Activated CD4-positive, alpha-beta T cell treated with anti-CD3 and anti-CD28 coated beads, Interleukin-10, Interleukin-2, amounts not matched to agents 100 ng/mL and 50 ng/mL, durations not matched to agents 16 hours and 8 hours (primary cell): ENCODE measurements around the gene NUP153.
"Not testable (repeated sequence)": the region's sequence is repeated elsewhere in the genome, so short reads cannot be mapped to it uniquely, and the experiment has no call there.

ENCODE experiments used
- DNase-seq: peaks from one replicate; pipeline ENCODE4 v3.0.0-alpha.2; 2020

The NUP153 gene

GRCh38 chr6:17599877-17600526, 106.7 kb downstream of the NUP153 start, which contains the start of gene FAM8A1:
Gene FAM8A1 (plus strand): TSS chr6:17600302. CDS start chr6:17600410, 108 bp downstream.
- peak; percentile 97 for DNase-seq

DNA sequence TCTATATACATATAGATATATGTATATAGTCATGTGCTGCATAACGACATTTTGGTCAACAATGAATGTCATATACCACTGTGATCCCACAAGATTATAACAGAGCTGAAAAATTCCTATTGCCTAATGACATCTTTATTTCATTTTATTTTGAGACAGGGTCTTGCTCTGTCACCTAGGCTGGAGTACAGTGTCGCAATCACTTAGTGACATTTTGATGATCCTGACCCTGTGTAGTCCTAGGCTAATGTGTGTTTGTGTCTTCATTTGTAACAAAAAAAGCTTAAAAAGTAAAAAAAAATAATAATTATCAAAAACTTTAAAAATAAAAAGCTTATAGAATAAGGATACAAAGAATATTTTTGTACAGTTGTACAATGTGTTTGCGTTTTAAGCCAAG, 110.6 kb downstream of the NUP153 start:
- no peak for DNase-seq

DNA sequence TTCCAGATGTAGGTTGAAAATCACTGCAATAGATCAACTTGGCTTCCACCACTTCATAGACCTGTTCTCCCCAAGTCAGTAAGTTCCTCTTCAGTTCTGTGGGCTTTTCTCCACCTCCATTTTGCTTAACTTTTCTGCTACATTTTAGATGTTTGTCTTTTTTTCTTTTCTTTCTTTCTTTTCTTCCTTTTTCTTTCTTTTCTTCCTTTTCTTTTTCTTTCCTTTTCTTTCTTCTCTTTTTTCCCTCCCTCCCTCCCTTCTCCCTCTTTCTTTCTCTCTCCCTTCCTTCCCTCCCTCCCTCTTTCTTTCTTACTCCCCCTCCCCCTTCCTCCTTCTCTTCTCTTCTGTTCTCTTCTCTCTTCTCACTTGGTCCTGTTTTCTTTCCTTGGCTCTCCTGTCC, 113.5 kb downstream of the NUP153 start:
- no peak for DNase-seq

DNA sequence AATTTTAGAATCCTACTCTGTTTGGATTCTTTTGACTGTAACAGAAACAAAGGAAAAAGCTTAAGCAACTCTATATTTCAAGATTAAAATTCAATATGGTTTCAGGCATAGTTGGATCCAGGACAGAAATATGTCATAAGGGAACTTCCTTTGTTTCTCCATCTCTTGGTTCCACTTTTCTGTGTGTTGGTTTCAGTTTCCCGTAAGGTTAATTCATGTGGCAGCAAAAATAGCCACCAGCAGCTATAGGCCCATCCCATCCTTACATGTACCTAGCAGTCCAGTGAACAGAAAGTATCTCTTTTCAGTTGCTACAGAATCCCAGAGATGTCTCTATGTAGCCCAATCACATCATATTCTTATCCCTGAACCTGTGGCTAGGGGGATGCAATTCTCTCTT, 115.4 kb downstream of the NUP153 start:
- DNase-seq: no peak

DNA sequence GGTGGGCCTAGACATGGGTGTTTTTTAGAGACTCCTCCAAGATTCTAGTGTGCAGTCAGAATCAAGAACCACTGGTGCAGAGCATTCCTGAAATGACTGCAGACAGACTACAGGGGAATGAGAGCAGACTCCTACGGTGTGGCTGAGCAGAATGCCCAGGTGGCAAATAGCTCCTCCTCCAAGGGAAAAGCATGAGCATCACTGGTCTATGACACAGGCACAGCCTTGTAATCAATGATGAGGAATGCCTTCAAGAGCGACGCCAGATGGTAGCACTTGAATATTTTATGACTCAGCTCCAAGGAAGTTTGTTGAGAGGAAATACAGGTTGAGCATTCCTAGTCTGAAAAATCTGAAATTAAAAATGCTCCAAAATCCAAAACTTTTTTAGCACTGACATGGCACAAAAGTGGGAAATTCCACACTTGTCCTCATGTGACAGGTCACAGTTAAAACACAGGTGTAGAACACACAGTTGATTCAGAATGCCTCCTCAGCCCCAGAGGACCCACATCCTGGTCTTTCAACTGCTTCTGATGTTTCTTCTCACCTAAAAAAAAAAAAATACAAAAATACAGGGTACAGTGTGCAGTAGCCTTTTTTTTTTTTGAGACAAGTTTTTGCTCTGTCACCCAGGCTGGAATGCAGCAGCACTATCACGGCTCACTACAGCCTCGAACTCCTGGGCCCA, 117.2 kb downstream of the NUP153 start:
- DNase-seq: no peak

DNA sequence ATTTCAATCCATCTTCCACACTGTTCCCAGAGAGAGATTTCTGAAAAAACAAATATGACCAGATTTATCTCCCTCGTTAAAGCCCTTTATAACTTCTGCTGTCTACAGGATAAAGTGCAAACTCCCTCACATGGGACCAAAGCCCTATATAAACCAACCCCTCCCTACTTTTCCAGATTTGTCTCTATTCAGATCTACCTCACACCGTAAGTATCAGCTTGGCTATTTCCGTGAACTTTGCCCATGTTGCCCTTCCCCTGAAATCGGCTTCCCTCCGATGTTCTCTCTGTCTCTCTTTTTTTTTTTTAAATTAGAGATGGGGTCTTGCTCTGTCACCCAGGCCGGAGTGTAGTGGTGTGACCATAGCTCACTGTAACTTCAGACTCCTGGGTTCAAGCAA, 118.7 kb downstream of the NUP153 start:
- no peak for DNase-seq

DNA sequence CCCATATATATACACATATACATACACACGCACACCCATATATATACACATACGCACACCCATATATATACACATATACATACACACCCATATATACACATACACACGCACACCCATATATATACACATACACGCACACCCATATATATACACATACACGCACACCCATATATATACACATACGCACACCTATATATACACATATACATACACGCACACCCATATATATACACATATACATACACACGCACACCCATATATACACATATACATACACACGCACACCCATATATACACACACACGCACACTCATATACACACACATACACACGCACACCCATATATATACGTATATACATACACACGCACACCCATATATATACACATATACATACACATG, 120.1 kb downstream of the NUP153 start:
- DNase-seq: not testable (repeated sequence)

GRCh38 chr6:17585766-17586490, 120.8 kb downstream of the NUP153 start:
- no peak for DNase-seq

DNA sequence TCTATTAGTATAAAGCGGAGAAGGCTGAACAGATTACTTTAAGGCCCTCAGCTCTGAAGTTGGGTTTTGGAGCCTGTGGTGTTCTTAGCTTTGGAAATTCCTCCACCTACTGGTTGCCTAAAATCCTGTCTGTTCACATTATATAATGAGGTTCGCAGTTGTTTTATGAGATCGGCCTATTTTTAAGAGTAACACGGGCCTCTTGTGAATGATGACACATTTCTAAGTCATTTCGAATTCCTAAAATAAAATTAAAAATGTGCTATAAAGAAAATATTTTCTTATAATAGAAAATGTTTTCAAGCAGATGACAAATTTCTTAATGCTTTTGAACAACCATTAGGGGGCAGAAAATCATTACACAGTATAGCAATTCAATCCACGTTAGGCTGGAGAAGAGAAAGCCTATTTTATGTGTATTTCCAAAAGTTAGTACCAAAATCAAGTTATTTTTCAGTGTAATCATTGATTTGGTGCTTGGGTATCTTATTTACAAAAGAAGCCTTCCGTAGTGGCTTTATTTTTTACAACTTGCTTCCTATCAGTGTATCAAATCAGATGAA, 122.4 kb downstream of the NUP153 start:
- DNase-seq: peak; percentile 53

GRCh38 chr6:17583811-17584210, 122.9 kb downstream of the NUP153 start:
- DNase-seq: no peak

GRCh38 chr6:17581282-17581681, 125.4 kb downstream of the NUP153 start:
- not testable (repeated sequence) for DNase-seq

- peak; percentile 38 for DNase-seq
Measured at GRCh38 chr6:17580518-17581048, 126.1 kb downstream of the NUP153 start.

- no peak for DNase-seq
Measured at GRCh38 chr6:17577059-17577458, 129.7 kb downstream of the NUP153 start.

GRCh38 chr6:17574866-17575560, 131.7 kb downstream of the NUP153 start:
- DNase-seq: no peak

DNA sequence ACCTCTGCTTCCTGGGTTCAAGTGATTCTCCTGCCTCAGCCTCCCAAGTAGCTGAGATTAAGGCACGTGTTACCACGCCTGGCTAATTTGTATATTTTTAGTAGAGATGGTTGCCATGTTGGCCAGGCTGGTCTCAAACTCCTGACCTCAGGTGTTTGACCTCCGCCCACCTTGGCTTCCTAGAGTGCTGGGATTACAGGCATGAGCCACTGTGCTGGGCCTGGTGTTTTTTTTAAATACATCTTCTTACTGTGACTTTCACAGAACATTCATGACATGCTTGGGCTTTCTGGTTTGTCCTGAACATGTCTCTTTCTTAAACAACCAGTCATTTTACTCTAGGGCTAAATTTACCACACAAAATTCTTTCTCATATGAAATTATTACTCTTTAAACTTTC, 141.3 kb downstream of the NUP153 start:
- DNase-seq: no peak
